HG02642 (cell line): Measurements from ENCODE around the gene SETBP1.

Experiments used
- ATAC-seq: cut with Tn5 transposase; IDR thresholded peaks from one replicate; pipeline ENCODE4 v1.9.1; 2021; ENCODE audit warnings: mild to moderate bottlenecking; ENCODE audit not compliant: unreplicated experiment, poor library complexity

SETBP1 gene

GRCh38 chr18:44805176-44805575, 124.5 kb downstream of the SETBP1 start:
- ATAC-seq = no peak

- ATAC-seq = no peak
These were observed 125.0 kb downstream of the SETBP1 start for GRCh38 chr18:44805643-44806042.

- no peak for ATAC-seq
These were observed 127.1 kb downstream of the SETBP1 start for GRCh38 chr18:44807766-44808165.

GRCh38 chr18:44811572-44812125, 131.0 kb downstream of the SETBP1 start:
- no peak for ATAC-seq

- ATAC-seq = no peak
These were observed 131.7 kb downstream of the SETBP1 start for GRCh38 chr18:44812426-44812825.

- ATAC-seq = no peak
These were observed 132.9 kb downstream of the SETBP1 start for GRCh38 chr18:44813586-44813985.

GRCh38 chr18:44815108-44815507, 134.4 kb downstream of the SETBP1 start:
- ATAC-seq = no peak

- no peak for ATAC-seq
These were observed 135.4 kb downstream of the SETBP1 start for GRCh38 chr18:44816050-44816449.

GRCh38 chr18:44816477-44816876, 135.8 kb downstream of the SETBP1 start:
- ATAC-seq = no peak

GRCh38 chr18:44817831-44818473, 137.3 kb downstream of the SETBP1 start:
- ATAC-seq = no peak

- ATAC-seq = no peak
These were observed 138.1 kb downstream of the SETBP1 start for GRCh38 chr18:44818668-44819403.

GRCh38 chr18:44819944-44820510, 139.3 kb downstream of the SETBP1 start:
- ATAC-seq = no peak

- ATAC-seq = no peak
These were observed 141.2 kb downstream of the SETBP1 start for GRCh38 chr18:44821924-44822323.

- no peak for ATAC-seq
These were observed 142.6 kb downstream of the SETBP1 start for GRCh38 chr18:44823286-44823685.

- ATAC-seq = no peak
These were observed 143.1 kb downstream of the SETBP1 start for GRCh38 chr18:44823782-44824181.

- ATAC-seq = no peak
These were observed 144.2 kb downstream of the SETBP1 start for GRCh38 chr18:44824884-44825283.

- no peak for ATAC-seq
These were observed 146.0 kb downstream of the SETBP1 start for GRCh38 chr18:44826418-44827259.

- ATAC-seq = no peak
These were observed 147.4 kb downstream of the SETBP1 start for GRCh38 chr18:44828080-44828479.

- ATAC-seq = no peak
These were observed 149.9 kb downstream of the SETBP1 start for GRCh38 chr18:44830581-44830980.

GRCh38 chr18:44833786-44834185, 153.1 kb downstream of the SETBP1 start:
- ATAC-seq = no peak
